Trophoblast cell (in vitro differentiated cells and primary cell): ENCODE results near the gene NETO1.

ENCODE experiments used
- DNase-seq, 2 donors: peaks; one replicate each; pipeline ENCODE4 v3.0.0-alpha.2; 2016
- H2AFZ ChIP-seq: 2 replicates; pipeline ENCODE4 v1.6.1; 2013; ENCODE audit warnings: low read length, moderate library complexity, mild to moderate bottlenecking; ENCODE audit not compliant: insufficient read depth, poor library complexity
- H2AK5ac ChIP-seq: 2 replicates; pipeline ENCODE4 v1.6.1; 2013; ENCODE audit warnings: mild to moderate bottlenecking, low read length
- H2BK120ac ChIP-seq: 2 replicates; pipeline ENCODE4 v1.6.1; 2013; ENCODE audit warnings: low read length, mild to moderate bottlenecking, moderate library complexity; ENCODE audit not compliant: insufficient read depth, poor library complexity
- H2BK12ac ChIP-seq: 2 replicates; pipeline ENCODE4 v1.6.1; 2013; ENCODE audit warnings: mild to moderate bottlenecking, low read length, moderate library complexity
- H2BK5ac ChIP-seq: 2 replicates; pipeline ENCODE4 v1.6.1; 2013; ENCODE audit warnings: low read length, low read depth, moderate library complexity, mild to moderate bottlenecking; ENCODE audit not compliant: poor library complexity
- H3K14ac ChIP-seq: 2 replicates; pipeline ENCODE4 v1.6.1; 2013; ENCODE audit warnings: mild to moderate bottlenecking, low read length
- H3K18ac ChIP-seq: 2 replicates; pipeline ENCODE4 v1.6.1; 2013; ENCODE audit warnings: mild to moderate bottlenecking, low read length
- H3K23ac ChIP-seq: 2 replicates; pipeline ENCODE4 v1.6.1; 2013; ENCODE audit warnings: low read length
- H3K27ac ChIP-seq: 2 replicates; pipeline ENCODE4 v1.5.1; 2013; ENCODE audit warnings: low read depth, mild to moderate bottlenecking, inconsistent platforms, low read length, moderate library complexity
- H3K27me3 ChIP-seq: 2 replicates; pipeline ENCODE4 v1.6.1; 2013; ENCODE audit warnings: inconsistent platforms, mild to moderate bottlenecking, low read length, moderate library complexity; ENCODE audit not compliant: insufficient read depth
- H3K36me3 ChIP-seq, 2 experiments: 1 replicate in 1 of 2; 2 replicates in 1 of 2; pipeline ENCODE4 v1.6.1; 2013; ENCODE audit warnings: low read length in 2 of 2, mild to moderate bottlenecking in 2 of 2, moderate library complexity in 1 of 2; ENCODE audit not compliant: insufficient read depth in 2 of 2, control insufficient read depth in 1 of 2
- H3K4ac ChIP-seq: 2 replicates; pipeline ENCODE4 v1.6.1; 2013; ENCODE audit warnings: low read depth, mild to moderate bottlenecking, low read length, moderate library complexity
- H3K4me1 ChIP-seq, 2 experiments: 1 replicate in 1 of 2; 2 replicates in 1 of 2; pipeline ENCODE4 v1.6.1; 2013; ENCODE audit warnings: low read length in 2 of 2, mild to moderate bottlenecking in 2 of 2, moderate library complexity in 1 of 2; ENCODE audit not compliant: insufficient read depth in 2 of 2, control insufficient read depth in 1 of 2
- H3K4me2 ChIP-seq: 2 replicates; pipeline ENCODE4 v1.6.1; 2013; ENCODE audit warnings: inconsistent platforms, mild to moderate bottlenecking, low read length, moderate library complexity
- H3K4me3 ChIP-seq: 2 replicates; pipeline ENCODE4 v1.5.1; 2013; ENCODE audit warnings: mild to moderate bottlenecking, low read depth, low read length, inconsistent platforms
- H3K79me1 ChIP-seq: one replicate; pipeline ENCODE4 v1.6.1; 2013; ENCODE audit warnings: low read length
- H3K79me2 ChIP-seq: 2 replicates; pipeline ENCODE4 v1.6.1; 2013; ENCODE audit warnings: low read length, mild to moderate bottlenecking; ENCODE audit not compliant: control insufficient read depth, insufficient read depth, poor library complexity
- H3K9ac ChIP-seq: 2 replicates; pipeline ENCODE4 v1.6.1; 2013; ENCODE audit warnings: mild to moderate bottlenecking, low read length
- H3K9me3 ChIP-seq: 2 replicates; pipeline ENCODE4 v1.6.1; 2013; ENCODE audit warnings: low read depth, mild to moderate bottlenecking, control low read depth, inconsistent platforms, low read length; ENCODE audit not compliant: insufficient read depth
- H4K12ac ChIP-seq: 2 replicates; pipeline ENCODE4 v1.6.1; 2013; ENCODE audit warnings: low read depth, mild to moderate bottlenecking, low read length, moderate library complexity
- H4K8ac ChIP-seq: 2 replicates; pipeline ENCODE4 v1.6.1; 2013; ENCODE audit warnings: low read depth, mild to moderate bottlenecking, low read length, moderate library complexity
- H4K91ac ChIP-seq: one replicate; pipeline ENCODE4 v1.6.1; 2013; ENCODE audit warnings: low read depth, mild to moderate bottlenecking, low read length, moderate library complexity
- WGBS: extraction: QIAGEN DNeasy Blood & Tissue Kit; methylation state at CpG from one replicate; pipeline ENCODE4 v1.1.7; 2013; ENCODE audit warnings: missing lambda C conversion rate; ENCODE audit not compliant: insufficient read length, insufficient coverage; ENCODE audit errors: extremely low coverage; 5-methylcytosine and 5-hydroxymethylcytosine counted together

Gene NETO1

GRCh38 chr18:72808680-72809079 is 59.1 kb downstream of the NETO1 start:
- no peak overlapping the region for H3K27ac ChIP-seq
- no CpG with 5 or more reads among the region's 2 CpGs for WGBS
- no peak overlapping the region for H4K8ac ChIP-seq
- no peaks in the 10 kb centered on the region for H3K79me1 ChIP-seq
- H2BK120ac ChIP-seq: no peak overlapping the region
- no peak for DNase-seq
- H3K4ac ChIP-seq: no peak overlapping the region
- no peak overlapping the region for H2AK5ac ChIP-seq
- H3K4me2 ChIP-seq: no peak overlapping the region
- no peak overlapping the region for H3K23ac ChIP-seq
- H2BK12ac ChIP-seq: no peak overlapping the region
- H4K12ac ChIP-seq: no peak overlapping the region
- no peak overlapping the region for H2AFZ ChIP-seq
- H3K79me2 ChIP-seq: no peaks in the 10 kb centered on the region
- no peak overlapping the region for H3K4me3 ChIP-seq
- no peaks in the 10 kb centered on the region for H3K4me1 ChIP-seq
- H3K9ac ChIP-seq: no peak overlapping the region
- no peaks in the 10 kb centered on the region for H3K9me3 ChIP-seq
- no peak overlapping the region for H2BK5ac ChIP-seq
- no peak overlapping the region for H3K18ac ChIP-seq
- no peaks in the 10 kb centered on the region for H3K27me3 ChIP-seq
- H4K91ac ChIP-seq: no peak overlapping the region
- no peak overlapping the region for H3K14ac ChIP-seq
- no peaks in the 10 kb centered on the region for H3K36me3 ChIP-seq

GRCh38 chr18:72799106-72799505 is 68.7 kb downstream of the NETO1 start:
- Histone ChIP-seq H3K23ac (no peak overlapping the region), H3K36me3 (no peaks in the 10 kb centered on the region), H3K79me2 (no peaks in the 10 kb centered on the region), H4K8ac (no peak overlapping the region), H2BK5ac (no peak overlapping the region), H2AK5ac (no peak overlapping the region), H2BK12ac (no peak overlapping the region), H4K12ac (no peak overlapping the region), H3K4me2 (no peak overlapping the region), H3K9me3 (no peaks in the 10 kb centered on the region), H3K27ac (no peak overlapping the region), H3K4me1 (no peaks in the 10 kb centered on the region), H3K18ac (no peak overlapping the region), H4K91ac (no peak overlapping the region), H3K9ac (no peak overlapping the region), H2AFZ (no peak overlapping the region), H3K14ac (no peak overlapping the region), H3K27me3 (no peaks in the 10 kb centered on the region), H3K79me1 (no peaks in the 10 kb centered on the region), H3K4ac (no peak overlapping the region), H3K4me3 (no peak overlapping the region), H2BK120ac (no peak overlapping the region)
- no CpG with 5 or more reads among the region's 3 CpGs for WGBS
- DNase-seq: no peak

GRCh38 chr18:72783530-72783929 is 84.3 kb downstream of the NETO1 start:
- Histone ChIP-seq H4K12ac (no peak overlapping the region), H3K23ac (no peak overlapping the region), H3K14ac (no peak overlapping the region), H3K36me3 (no peaks in the 10 kb centered on the region), H2AFZ (no peak overlapping the region), H3K4me1 (no peaks in the 10 kb centered on the region), H2BK120ac (no peak overlapping the region), H2AK5ac (no peak overlapping the region), H3K79me1 (no peaks in the 10 kb centered on the region), H2BK12ac (no peak overlapping the region), H3K27me3 (no peaks in the 10 kb centered on the region), H2BK5ac (no peak overlapping the region), H3K4me3 (no peak overlapping the region), H4K8ac (no peak overlapping the region), H3K9ac (no peak overlapping the region), H3K4ac (no peak overlapping the region), H4K91ac (no peak overlapping the region), H3K18ac (no peak overlapping the region), H3K4me2 (no peak overlapping the region), H3K9me3 (no peaks in the 10 kb centered on the region), H3K79me2 (no peaks in the 10 kb centered on the region), H3K27ac (no peak overlapping the region)
- WGBS: no CpG with 5 or more reads among the region's 9 CpGs
- DNase-seq: no peak

GRCh38 chr18:72774914-72775313 is 92.9 kb downstream of the NETO1 start:
- no peaks in the 10 kb centered on the region for H3K79me2 ChIP-seq
- no peak overlapping the region for H4K12ac ChIP-seq
- no peaks in the 10 kb centered on the region for H3K36me3 ChIP-seq
- no peak overlapping the region for H4K8ac ChIP-seq
- no peak overlapping the region for H3K23ac ChIP-seq
- DNase-seq: no peak
- no peak overlapping the region for H2BK120ac ChIP-seq
- no peak overlapping the region for H2AFZ ChIP-seq
- no peak overlapping the region for H3K4ac ChIP-seq
- H4K91ac ChIP-seq: no peak overlapping the region
- no CpG with 5 or more reads among the region's 2 CpGs for WGBS
- no peak overlapping the region for H2BK5ac ChIP-seq
- H3K9me3 ChIP-seq: no peaks in the 10 kb centered on the region
- no peak overlapping the region for H3K4me3 ChIP-seq
- no peak overlapping the region for H3K4me2 ChIP-seq
- no peak overlapping the region for H3K18ac ChIP-seq
- no peak overlapping the region for H3K9ac ChIP-seq
- no peak overlapping the region for H3K14ac ChIP-seq
- no peaks in the 10 kb centered on the region for H3K79me1 ChIP-seq
- no peak overlapping the region for H2BK12ac ChIP-seq
- H3K27me3 ChIP-seq: no peaks in the 10 kb centered on the region
- H3K27ac ChIP-seq: no peak overlapping the region
- no peaks in the 10 kb centered on the region for H3K4me1 ChIP-seq
- H2AK5ac ChIP-seq: no peak overlapping the region

- Histone ChIP-seq H3K79me2 (no peaks in the 10 kb centered on the region), H4K8ac (no peak overlapping the region), H3K23ac (no peak overlapping the region), H3K27me3 (no peaks in the 10 kb centered on the region), H3K4me2 (no peak overlapping the region), H2BK120ac (no peak overlapping the region), H3K27ac (no peak overlapping the region), H2BK12ac (no peak overlapping the region), H3K4me3 (no peak overlapping the region), H3K9ac (no peak overlapping the region), H4K91ac (no peak overlapping the region), H4K12ac (no peak overlapping the region), H3K18ac (no peak overlapping the region), H2AK5ac (no peak overlapping the region), H3K36me3 (no peaks in the 10 kb centered on the region), H2AFZ (no peak overlapping the region), H3K9me3 (no peaks in the 10 kb centered on the region), H3K14ac (no peak overlapping the region), H2BK5ac (no peak overlapping the region), H3K4me1 (no peaks in the 10 kb centered on the region), H3K4ac (no peak overlapping the region), H3K79me1 (no peaks in the 10 kb centered on the region)
- DNase-seq: no peak
These were observed 94.9 kb downstream of the NETO1 start for GRCh38 chr18:72772916-72773315.
